Measurements from ENCODE around the gene FADS1.

The FADS1 gene

GRCh38 chr11:61826930-61827570 lies 10.2 kb upstream of the FADS1 start:
- Mint-ChIP-seq H3K27ac (peak overlapping the region; percentile 94 to 98 (median 95)), H3K36me3 (ENCODE audit: low read depth) (no peaks in the 10 kb centered on the region), H3K4me3 (peak overlapping the region; percentile 81 to 91 (median 82)), H3K9me3 (no peaks in the 10 kb centered on the region), H3K4me1 (peaks cover 36% of the 10 kb centered on the region), H3K27me3 (ENCODE audit: low read depth) (peaks cover 8% of the 10 kb centered on the region)
- no peak for TF ChIP-seq CTCF (IDR thresholded peaks at IDR 0.05; ENCODE audit: unreplicated experiment in 3 of 3)

GRCh38 chr11:61820174-61820573 lies 3.4 kb upstream of the FADS1 start:
- Mint-ChIP-seq H3K36me3 (ENCODE audit: low read depth) (no peaks in the 10 kb centered on the region), H3K4me1 (peaks cover 7% of the 10 kb centered on the region), H3K9me3 (no peaks in the 10 kb centered on the region), H3K27me3 (ENCODE audit: low read depth) (peaks cover 5% of the 10 kb centered on the region), H3K4me3 (no peak overlapping the region), H3K27ac (no peak overlapping the region)
- no peak for TF ChIP-seq CTCF (IDR thresholded peaks at IDR 0.05; ENCODE audit: unreplicated experiment in 3 of 3)

GRCh38 chr11:61817471-61818202 lies 834 bp upstream of the FADS1 start:
- Mint-ChIP-seq H3K4me3 (peak overlapping the region; percentile 89 to 98 (median 89)), H3K36me3 (ENCODE audit: low read depth) (peaks cover 20% of the 10 kb centered on the region), H3K9me3 (no peaks in the 10 kb centered on the region), H3K4me1 (peaks cover 13% of the 10 kb centered on the region), H3K27me3 (ENCODE audit: low read depth) (no peaks in the 10 kb centered on the region), H3K27ac (peak overlapping the region; percentile 71 to 86 (median 85))
- TF ChIP-seq CTCF (IDR thresholded peaks at IDR 0.05; ENCODE audit: unreplicated experiment in 3 of 3) = no peak

- TF ChIP-seq CTCF (IDR thresholded peaks at IDR 0.05; ENCODE audit: unreplicated experiment in 3 of 3) = no peak
- peak overlapping the region; percentile 95 to 100 (median 99) for H3K27ac Mint-ChIP-seq
- peak overlapping the region; percentile 96 to 98 (median 98) for H3K4me3 Mint-ChIP-seq
- peaks cover 29% of the 10 kb centered on the region for H3K36me3 Mint-ChIP-seq (ENCODE audit: low read depth)
- H3K9me3 Mint-ChIP-seq = no peaks in the 10 kb centered on the region
- peaks cover 13% of the 10 kb centered on the region for H3K4me1 Mint-ChIP-seq
- no peaks in the 10 kb centered on the region for H3K27me3 Mint-ChIP-seq (ENCODE audit: low read depth)
Measured at GRCh38 chr11:61815790-61816735, 740 bp downstream of the FADS1 start.

- H3K27ac Mint-ChIP-seq = peak overlapping the region; percentile 95 to 100 (median 99)
- H3K9me3 Mint-ChIP-seq = no peaks in the 10 kb centered on the region
- H3K4me3 Mint-ChIP-seq = peak overlapping the region; percentile 96 to 98 (median 98)
- TF ChIP-seq CTCF (IDR thresholded peaks at IDR 0.05; ENCODE audit: unreplicated experiment in 3 of 3) = no peak
- peaks cover 36% of the 10 kb centered on the region for H3K36me3 Mint-ChIP-seq (ENCODE audit: low read depth)
- no peaks in the 10 kb centered on the region for H3K27me3 Mint-ChIP-seq (ENCODE audit: low read depth)
- peaks cover 13% of the 10 kb centered on the region for H3K4me1 Mint-ChIP-seq
Measured at GRCh38 chr11:61814958-61815789, 1.6 kb downstream of the FADS1 start.

All from nephron (organoid).